HCT116 (cell line): Measurements from ENCODE around the gene PBXIP1. TPM values are rescaled to one million over a fixed set of nuclear protein-coding genes. Genes with fewer than 3 reads are reported as not detected.

ENCODE experiments used
- ATAC-seq: fragments of 200-7000 bp; cut with Tn5 transposase; 2 replicates; pipeline ENCODE4 v1.9.1; 2020; ENCODE audit warnings: mild to moderate bottlenecking, moderate library complexity
- BruUV-seq: library from RNA; stranded (reverse); fragments of 400-500 nt; replicated peaks from 2 replicates; lab custom pipeline; 2021; lab: Mats Ljungman, UMichigan
- CTCF ChIA-PET: fragments of 300-600 bp; sonication (Branson Sonifier 250); formaldehyde crosslinking; loops from one replicate; lab custom pipeline; 2021; ENCODE audit warnings: antibody characterized with exemption; lab: Charles Lee
- POLR2A ChIA-PET: fragments of 300-600, 350-600 bp; sonication (Branson Sonifier 250); formaldehyde crosslinking; loops from one replicate; lab custom pipeline; 2021; ENCODE audit warnings: antibody characterized with exemption; lab: Charles Lee
- RAD21 ChIA-PET, 2 experiments: fragments of 300-600 bp; sonication (Branson Sonifier 250); formaldehyde crosslinking; loops; one replicate each; lab custom pipeline; 2023; ENCODE audit warnings: low total read pairs in 2 of 2; ENCODE audit not compliant: uncharacterized antibody in 2 of 2, unreplicated experiment in 2 of 2, low non-redundant PET in 1 of 2; lab: Charles Lee
- DNase-seq: peaks from one replicate; pipeline ENCODE4 v3.0.0-alpha.2; 2010; ENCODE audit warnings: low read depth, low spot score
- H2AFZ ChIP-seq: fragments of 200-600 bp; shearing (Covaris generic), sonication (generic); 2 replicates; pipeline ENCODE4 v1.6.1; 2017; ENCODE audit warnings: low read depth, mixed run types, mixed read lengths, antibody characterized with exemption, low read length; ENCODE audit not compliant: poor library complexity, severe bottlenecking
- H3K27ac ChIP-seq: 2 replicates; pipeline ENCODE4 v1.5.1; 2012; ENCODE audit warnings: low read depth, low read length
- H3K27me3 ChIP-seq: fragments of 200-600 bp; sonication (generic); 2 replicates; pipeline ENCODE4 v1.6.1; 2016; ENCODE audit warnings: mixed run types, low read length, mixed read lengths; ENCODE audit not compliant: insufficient read depth
- H3K36me3 ChIP-seq, 2 experiments: fragments of 200-500 bp in 1 of 2; fragments of 200-600 bp in 1 of 2; sonication (Bioruptor generic) in 1 of 2; sonication (generic) in 1 of 2; 2 replicates each; pipeline versions ENCODE4 v1.5.1 to v1.6.1; 2014 to 2016; ENCODE audit warnings: low read length in 2 of 2, inconsistent platforms in 1 of 2, mixed read lengths in 1 of 2, mixed run types in 1 of 2; ENCODE audit not compliant: insufficient read depth in 2 of 2, control insufficient read depth in 1 of 2
- H3K4me1 ChIP-seq, 2 experiments: fragments of 200-600 bp in 1 of 2; sonication (generic) in 1 of 2; 2 replicates each; pipeline versions ENCODE4 v1.5.1 to v1.6.1; 2012 to 2017; ENCODE audit warnings: low read length in 2 of 2, inconsistent platforms in 1 of 2, mild to moderate bottlenecking in 1 of 2, mixed read lengths in 1 of 2, mixed run types in 1 of 2, moderate library complexity in 1 of 2; ENCODE audit not compliant: insufficient read depth in 2 of 2, control insufficient read depth in 1 of 2
- H3K4me2 ChIP-seq: fragments of 200-600 bp; sonication (generic); 2 replicates; pipeline ENCODE4 v1.6.1; 2017; ENCODE audit warnings: mixed run types, low read length, mixed read lengths
- H3K4me3 ChIP-seq, 2 experiments: fragments of 200-600 bp in 1 of 2; sonication (generic) in 1 of 2; replicated peaks in 1 of 2; 2 replicates each; pipeline ENCODE4 v1.5.1; 2011 to 2016; ENCODE audit warnings: low read length in 2 of 2, control low read depth in 1 of 2, low read depth in 1 of 2, mild to moderate bottlenecking in 1 of 2, mixed read lengths in 1 of 2, mixed run types in 1 of 2
- H3K79me2 ChIP-seq: fragments of 200-600 bp; sonication (generic); 2 replicates; pipeline ENCODE4 v1.6.1; 2017; ENCODE audit warnings: mild to moderate bottlenecking, mixed run types, low read length, moderate library complexity, mixed read lengths; ENCODE audit not compliant: insufficient read depth
- H3K9ac ChIP-seq: fragments of 200-600 bp; sonication (generic); 2 replicates; pipeline ENCODE4 v1.6.1; 2016; ENCODE audit warnings: low read length, mixed read lengths
- H3K9me2 ChIP-seq: fragments of 200-600 bp; sonication (generic), shearing (Covaris generic); 2 replicates; pipeline ENCODE4 v1.6.1; 2017; ENCODE audit warnings: mixed run types, mild to moderate bottlenecking, moderate library complexity; ENCODE audit not compliant: insufficient read depth
- H3K9me3 ChIP-seq, 2 experiments: fragments of 200-500 bp in 1 of 2; fragments of 200-600 bp in 1 of 2; sonication (Bioruptor generic) in 1 of 2; sonication (generic) in 1 of 2; 2 replicates each; pipeline ENCODE4 v1.6.1; 2014 to 2017; ENCODE audit warnings: low read length in 2 of 2, mixed read lengths in 2 of 2, inconsistent platforms in 1 of 2, low read depth in 1 of 2, mild to moderate bottlenecking in 1 of 2, mixed run types in 1 of 2, moderate library complexity in 1 of 2; ENCODE audit not compliant: control insufficient read depth in 1 of 2, insufficient read depth in 1 of 2
- H4K20me1 ChIP-seq: fragments of 200-600 bp; sonication (generic), shearing (Covaris generic); 2 replicates; pipeline ENCODE4 v1.6.1; 2017; ENCODE audit warnings: mixed run types, mild to moderate bottlenecking, moderate library complexity; ENCODE audit not compliant: insufficient read depth
- CBX3 ChIP-seq: IDR thresholded peaks from 2 replicates; pipeline ENCODE4 v1.6.1; 2012; ENCODE audit warnings: low read depth
- CEBPB ChIP-seq: IDR thresholded peaks from 2 replicates; pipeline ENCODE4 v1.6.1; 2012; ENCODE audit warnings: low read depth
- EGR1 ChIP-seq: IDR thresholded peaks from 2 replicates; pipeline ENCODE4 v1.6.1; 2012; ENCODE audit warnings: low read depth
- EZH2 ChIP-seq: fragments of 200-600 bp; sonication (generic); IDR thresholded peaks from 2 replicates; pipeline ENCODE4 v1.6.1; 2017; ENCODE audit warnings: antibody characterized with exemption, mixed run types
- FOSL1 ChIP-seq: IDR thresholded peaks from 2 replicates; pipeline ENCODE4 v1.6.1; 2012; ENCODE audit warnings: low read depth
- JUND ChIP-seq: IDR thresholded peaks from 2 replicates; pipeline ENCODE4 v1.6.1; 2012
- POLR2AphosphoS5 ChIP-seq: IDR thresholded peaks from 2 replicates; pipeline ENCODE4 v1.6.1; 2011; ENCODE audit warnings: mild to moderate bottlenecking, low read depth, low read length, moderate library complexity
- SIN3A ChIP-seq: IDR thresholded peaks from 2 replicates; pipeline ENCODE4 v1.6.1; 2012; ENCODE audit warnings: low read depth
- SRF ChIP-seq: IDR thresholded peaks from 2 replicates; pipeline ENCODE4 v1.6.1; 2012; ENCODE audit warnings: low read depth
- TCF7L2 ChIP-seq: IDR thresholded peaks from 2 replicates; pipeline ENCODE4 v1.7.0; 2011; ENCODE audit warnings: borderline replicate concordance, inconsistent platforms; ENCODE audit not compliant: insufficient read depth, insufficient read length; ENCODE audit errors: extremely low read depth
- YY1 ChIP-seq: IDR thresholded peaks from 2 replicates; pipeline ENCODE4 v1.6.1; 2011; ENCODE audit warnings: low read length, low read depth, moderate library complexity, mild to moderate bottlenecking; ENCODE audit not compliant: insufficient replicate concordance; ENCODE audit errors: extremely low read depth
- ZFX ChIP-seq: fragments of 450-650 bp; IDR thresholded peaks from 2 replicates; pipeline ENCODE4 v1.6.1; 2017
- ZNF274 ChIP-seq: fragments of 200-500 bp; sonication (Bioruptor generic); IDR thresholded peaks from 2 replicates; pipeline ENCODE4 v1.6.1; 2014; ENCODE audit warnings: mild to moderate bottlenecking, low read depth, low read length, inconsistent platforms
- intact Hi-C: fragments of 100-400 bp; cut with micrococcal nuclease; formaldehyde crosslinking; loops from 2 replicates; pipeline ENCODE4 v1.10.0; 2022
- total RNA-seq: library from RNA; stranded (reverse); gene quantifications from one replicate; pipeline ENCODE4 v1.2.1, GENCODE V29; 2021; ENCODE audit not compliant: unreplicated experiment
- TF ChIP-seq, protein P1 (sequence below): IDR thresholded peaks from 2 replicates; pipeline ENCODE4 v1.6.1; 2012; ENCODE audit warnings: low read depth
- TF ChIP-seq, protein P2 (sequence below): IDR thresholded peaks from 2 replicates; pipeline ENCODE4 v1.6.1; 2011; ENCODE audit warnings: mild to moderate bottlenecking, low read length, moderate library complexity; ENCODE audit not compliant: insufficient replicate concordance; ENCODE audit errors: extremely low read depth
- TF ChIP-seq, protein P3 (sequence below): IDR thresholded peaks from 2 replicates; pipeline ENCODE4 v1.6.1; 2012

The PBXIP1 gene
- total RNA-seq, 1 experiment from 2014 or later = 12.6 TPM

DNA sequence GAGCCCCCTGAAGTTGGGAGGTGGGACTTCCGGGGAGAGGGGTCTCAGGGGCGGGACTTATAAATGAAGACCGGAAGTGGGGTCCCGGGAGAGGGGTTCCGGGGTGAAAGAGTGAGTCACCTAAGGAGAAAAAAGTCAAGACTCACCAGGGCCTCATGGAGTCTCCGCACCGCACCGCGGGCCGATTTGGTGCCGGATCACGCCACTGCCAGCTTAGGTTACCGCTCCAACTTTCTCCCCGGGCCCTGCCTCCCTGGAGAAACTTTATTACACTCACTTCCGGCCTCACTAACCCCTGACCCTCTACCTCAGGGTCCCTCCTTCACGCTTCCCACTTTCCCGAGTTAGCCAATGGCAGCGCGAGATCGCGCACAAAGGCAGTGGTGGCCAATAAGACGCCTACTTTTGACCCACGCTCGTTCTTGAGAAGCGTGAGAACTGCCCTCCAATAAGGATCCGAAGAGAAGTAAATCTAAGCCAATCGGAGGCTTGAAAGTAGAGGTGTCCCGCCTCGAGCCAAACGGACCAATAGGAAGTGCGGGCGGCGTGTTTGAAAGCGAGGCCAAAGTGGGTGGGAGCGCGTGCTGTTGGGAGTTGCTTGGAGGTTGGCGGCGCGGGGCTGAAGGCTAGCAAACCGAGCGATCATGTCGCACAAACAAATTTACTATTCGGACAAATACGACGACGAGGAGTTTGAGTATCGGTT is 18.4 kb upstream of the PBXIP1 start, which contains the start of gene CKS1B:
Gene CKS1B, plus strand, starts transcription at position 580 of the 706 bp plus-strand sequence. Its CDS starts 65 bp downstream, at position 645.
- Histone ChIP-seq H3K27me3 (no peaks in the 10 kb centered on the region), H2AFZ (no peak within 1 kb of the TSS), H3K4me2 (peak within 1 kb of the TSS; percentile 90), H3K9me2 (no peaks in the 10 kb centered on the region), H4K20me1 (no peaks in the 10 kb centered on the region), H3K9me3 (no peaks in the 10 kb centered on the region), H3K9ac (peak within 1 kb of the TSS; percentile 86), H3K27ac (peak within 1 kb of the TSS; percentile 86), H3K79me2 (peaks cover 85% of the 10 kb centered on the region), H3K4me3 (peak within 1 kb of the TSS; percentile 61 to 70), H3K4me1 (peaks cover 40 to 64% of the 10 kb centered on the region in 2 experiments), H3K36me3 (peaks cover 5 to 23% of the 10 kb centered on the region in 2 experiments)
- CTCF ChIA-PET = interaction anchor here (0.7 to 2.6 kb wide), 9 partner anchors 8 to 277 kb away, joined by 3 to 14 read pairs (median 3); partner anchors contain the start of genes ADAM15, FLAD1, KRTCAP2 and PBXIP1
- RAD21 ChIA-PET = interaction anchor here (0.8 kb wide), 2 partner anchors 10 to 25 kb away, joined by 3 to 4 read pairs; no protein-coding TSS in a partner anchor
- BruUV-seq = no TSS peak
- DNase-seq (peak; percentile 100), ATAC-seq (peak; percentile 78)
- TF ChIP-seq EGR1 (no peak), ZFX (no peak), SRF (no peak), YY1 (no peak), SIN3A (no peak), CEBPB (no peak), TCF7L2 (peak; percentile 98), JUND (no peak), FOSL1 (no peak), POLR2AphosphoS5 (no peak), EZH2 (no peak), CBX3 (no peak), ZNF274 (no peak)
- TF ChIP-seq, protein P1, sequence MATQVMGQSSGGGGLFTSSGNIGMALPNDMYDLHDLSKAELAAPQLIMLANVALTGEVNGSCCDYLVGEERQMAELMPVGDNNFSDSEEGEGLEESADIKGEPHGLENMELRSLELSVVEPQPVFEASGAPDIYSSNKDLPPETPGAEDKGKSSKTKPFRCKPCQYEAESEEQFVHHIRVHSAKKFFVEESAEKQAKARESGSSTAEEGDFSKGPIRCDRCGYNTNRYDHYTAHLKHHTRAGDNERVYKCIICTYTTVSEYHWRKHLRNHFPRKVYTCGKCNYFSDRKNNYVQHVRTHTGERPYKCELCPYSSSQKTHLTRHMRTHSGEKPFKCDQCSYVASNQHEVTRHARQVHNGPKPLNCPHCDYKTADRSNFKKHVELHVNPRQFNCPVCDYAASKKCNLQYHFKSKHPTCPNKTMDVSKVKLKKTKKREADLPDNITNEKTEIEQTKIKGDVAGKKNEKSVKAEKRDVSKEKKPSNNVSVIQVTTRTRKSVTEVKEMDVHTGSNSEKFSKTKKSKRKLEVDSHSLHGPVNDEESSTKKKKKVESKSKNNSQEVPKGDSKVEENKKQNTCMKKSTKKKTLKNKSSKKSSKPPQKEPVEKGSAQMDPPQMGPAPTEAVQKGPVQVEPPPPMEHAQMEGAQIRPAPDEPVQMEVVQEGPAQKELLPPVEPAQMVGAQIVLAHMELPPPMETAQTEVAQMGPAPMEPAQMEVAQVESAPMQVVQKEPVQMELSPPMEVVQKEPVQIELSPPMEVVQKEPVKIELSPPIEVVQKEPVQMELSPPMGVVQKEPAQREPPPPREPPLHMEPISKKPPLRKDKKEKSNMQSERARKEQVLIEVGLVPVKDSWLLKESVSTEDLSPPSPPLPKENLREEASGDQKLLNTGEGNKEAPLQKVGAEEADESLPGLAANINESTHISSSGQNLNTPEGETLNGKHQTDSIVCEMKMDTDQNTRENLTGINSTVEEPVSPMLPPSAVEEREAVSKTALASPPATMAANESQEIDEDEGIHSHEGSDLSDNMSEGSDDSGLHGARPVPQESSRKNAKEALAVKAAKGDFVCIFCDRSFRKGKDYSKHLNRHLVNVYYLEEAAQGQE = no peak
- TF ChIP-seq, protein P2, sequence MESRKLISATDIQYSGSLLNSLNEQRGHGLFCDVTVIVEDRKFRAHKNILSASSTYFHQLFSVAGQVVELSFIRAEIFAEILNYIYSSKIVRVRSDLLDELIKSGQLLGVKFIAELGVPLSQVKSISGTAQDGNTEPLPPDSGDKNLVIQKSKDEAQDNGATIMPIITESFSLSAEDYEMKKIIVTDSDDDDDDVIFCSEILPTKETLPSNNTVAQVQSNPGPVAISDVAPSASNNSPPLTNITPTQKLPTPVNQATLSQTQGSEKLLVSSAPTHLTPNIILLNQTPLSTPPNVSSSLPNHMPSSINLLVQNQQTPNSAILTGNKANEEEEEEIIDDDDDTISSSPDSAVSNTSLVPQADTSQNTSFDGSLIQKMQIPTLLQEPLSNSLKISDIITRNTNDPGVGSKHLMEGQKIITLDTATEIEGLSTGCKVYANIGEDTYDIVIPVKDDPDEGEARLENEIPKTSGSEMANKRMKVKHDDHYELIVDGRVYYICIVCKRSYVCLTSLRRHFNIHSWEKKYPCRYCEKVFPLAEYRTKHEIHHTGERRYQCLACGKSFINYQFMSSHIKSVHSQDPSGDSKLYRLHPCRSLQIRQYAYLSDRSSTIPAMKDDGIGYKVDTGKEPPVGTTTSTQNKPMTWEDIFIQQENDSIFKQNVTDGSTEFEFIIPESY = peak; percentile 61
- TF ChIP-seq, protein P3, sequence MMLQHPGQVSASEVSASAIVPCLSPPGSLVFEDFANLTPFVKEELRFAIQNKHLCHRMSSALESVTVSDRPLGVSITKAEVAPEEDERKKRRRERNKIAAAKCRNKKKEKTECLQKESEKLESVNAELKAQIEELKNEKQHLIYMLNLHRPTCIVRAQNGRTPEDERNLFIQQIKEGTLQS = no peak
- POLR2A ChIA-PET = interaction anchor here (0.5 to 5.4 kb wide), 20 partner anchors 9 to 1525 kb away, joined by 3 to 46 read pairs (median 5); partner anchors contain the start of genes FLAD1, KRTCAP2, LENEP and PBXIP1
- intact Hi-C loops = loop anchor here (1.0 to 5.0 kb wide), 4 partner anchors 27 to 163 kb away; partner anchors contain the start of genes EFNA4 and SLC50A1
